Keratinocyte (primary cell): ENCODE results near the gene KIF25. TPM values are rescaled to one million over a fixed set of nuclear protein-coding genes. Genes with fewer than 3 reads are reported as not detected.

Source experiments
- DNase-seq: peaks from one replicate; pipeline ENCODE4 v3.0.0-alpha.2; 2011; ENCODE audit warnings: low read depth, missing footprints, low spot score
- FAIRE-seq: peaks from 2 replicates; lab custom pipeline; 2011; peaks lifted over from hg19 to GRCh38; lab: Jason Lieb, UNC
- H2AFZ ChIP-seq: 2 replicates; pipeline ENCODE4 v1.6.0; 2012; ENCODE audit warnings: low read length, control low read depth, inconsistent platforms; ENCODE audit not compliant: control insufficient read depth
- H3K27ac ChIP-seq: 2 replicates; pipeline ENCODE4 v1.5.1; 2011; ENCODE audit warnings: low read length; ENCODE audit not compliant: control insufficient read depth, insufficient read depth
- H3K27me3 ChIP-seq: 3 replicates; pipeline ENCODE4 v1.6.0; 2011; ENCODE audit warnings: low read length; ENCODE audit not compliant: control insufficient read depth, insufficient read depth; ENCODE audit errors: extremely low read depth
- H3K36me3 ChIP-seq, 2 experiments: 2 replicates in 1 of 2; 3 replicates in 1 of 2; pipeline ENCODE4 v1.5.1; 2011; ENCODE audit warnings: low read length in 2 of 2, mild to moderate bottlenecking in 1 of 2; ENCODE audit not compliant: control insufficient read depth in 2 of 2, insufficient read depth in 2 of 2; ENCODE audit errors: extremely low read depth in 1 of 2
- H3K4me1 ChIP-seq: 3 replicates; pipeline ENCODE4 v1.5.1; 2011; ENCODE audit warnings: low read length; ENCODE audit not compliant: control insufficient read depth, insufficient read depth; ENCODE audit errors: extremely low read depth
- H3K4me2 ChIP-seq: 3 replicates; pipeline ENCODE4 v1.6.0; 2011; ENCODE audit warnings: low read depth, low read length; ENCODE audit not compliant: control insufficient read depth, insufficient read depth; ENCODE audit errors: extremely low read depth
- H3K4me3 ChIP-seq, 3 experiments: fragments of 200-600 bp in 1 of 3; sonication (generic) in 1 of 3; 2 replicates in 2 of 3; 3 replicates in 1 of 3; pipeline ENCODE4 v1.5.1; 2011 to 2016; ENCODE audit warnings: low read length in 3 of 3, mild to moderate bottlenecking in 3 of 3, control low read depth in 2 of 3, inconsistent platforms in 1 of 3, low read depth in 1 of 3, mixed read lengths in 1 of 3, mixed run types in 1 of 3, moderate library complexity in 1 of 3; ENCODE audit not compliant: control insufficient read depth in 2 of 3, insufficient read depth in 2 of 3; ENCODE audit errors: extremely low read depth in 1 of 3
- H3K79me2 ChIP-seq: 2 replicates; pipeline ENCODE4 v1.6.0; 2012; ENCODE audit warnings: low read length; ENCODE audit not compliant: control insufficient read depth, insufficient read depth
- H3K9ac ChIP-seq: 3 replicates; pipeline ENCODE4 v1.6.0; 2011; ENCODE audit warnings: low read length; ENCODE audit not compliant: control insufficient read depth, insufficient read depth; ENCODE audit errors: extremely low read depth
- H3K9me1 ChIP-seq: 3 replicates; pipeline ENCODE4 v1.6.0; 2011; ENCODE audit warnings: low read length; ENCODE audit not compliant: control insufficient read depth, insufficient read depth; ENCODE audit errors: extremely low read depth
- H3K9me3 ChIP-seq: 2 replicates; pipeline ENCODE4 v1.5.1; 2012; ENCODE audit warnings: low read depth, low read length; ENCODE audit not compliant: control insufficient read depth
- H4K20me1 ChIP-seq: 3 replicates; pipeline ENCODE4 v1.6.0; 2011; ENCODE audit warnings: low read length; ENCODE audit not compliant: control insufficient read depth, insufficient read depth; ENCODE audit errors: extremely low read depth
- EZH2 ChIP-seq: IDR thresholded peaks from one replicate; pipeline ENCODE4 v1.6.1; 2012; ENCODE audit warnings: inconsistent platforms, mild to moderate bottlenecking, low read length, moderate library complexity
- dilution Hi-C: fragments of 300-500 bp; cut with MboI; formaldehyde crosslinking; loops from one replicate; pipeline ENCODE4 v1.7.0; 2020; ENCODE audit warnings: low sequenced_read_pairs; ENCODE audit not compliant: extremely low pct_ligation_motif_present
- polyA plus RNA-seq, 5 experiments: library from polyadenylated mRNA; depleted of rRNA in 3 of 5; stranded (reverse) in 3 of 5; stranded (forward) in 1 of 5; unstranded in 1 of 5; fragments of >200 nt; gene quantifications; 1 replicate in 1 of 5; 2 replicates in 3 of 5; 3 replicates in 1 of 5; pipeline versions ENCODE4 v1.2.1 to v1.2.3, GENCODE V29; 2011 to 2012; ENCODE audit warnings: missing spikeins in 2 of 5, low read depth in 1 of 5, low replicate concordance in 1 of 5
- TF ChIP-seq, protein P1 (sequence below), 3 experiments: IDR thresholded peaks in 1 of 3; conservative IDR thresholded peaks in 1 of 3; optimal IDR thresholded peaks in 1 of 3; 2 replicates in 2 of 3; 3 replicates in 1 of 3; pipeline versions ENCODE3 to v1.5.1; 2011; ENCODE audit warnings: low read length in 3 of 3, mild to moderate bottlenecking in 3 of 3, moderate library complexity in 2 of 3, control low read depth in 1 of 3, inconsistent platforms in 1 of 3; ENCODE audit not compliant: insufficient read depth in 2 of 3; ENCODE audit errors: extremely low read depth in 1 of 3

Gene KIF25
- polyA plus RNA-seq, 1 donor (not counting 4 experiments of a cell fraction or from before 2014, with no cell fraction given) = not detected

DNA sequence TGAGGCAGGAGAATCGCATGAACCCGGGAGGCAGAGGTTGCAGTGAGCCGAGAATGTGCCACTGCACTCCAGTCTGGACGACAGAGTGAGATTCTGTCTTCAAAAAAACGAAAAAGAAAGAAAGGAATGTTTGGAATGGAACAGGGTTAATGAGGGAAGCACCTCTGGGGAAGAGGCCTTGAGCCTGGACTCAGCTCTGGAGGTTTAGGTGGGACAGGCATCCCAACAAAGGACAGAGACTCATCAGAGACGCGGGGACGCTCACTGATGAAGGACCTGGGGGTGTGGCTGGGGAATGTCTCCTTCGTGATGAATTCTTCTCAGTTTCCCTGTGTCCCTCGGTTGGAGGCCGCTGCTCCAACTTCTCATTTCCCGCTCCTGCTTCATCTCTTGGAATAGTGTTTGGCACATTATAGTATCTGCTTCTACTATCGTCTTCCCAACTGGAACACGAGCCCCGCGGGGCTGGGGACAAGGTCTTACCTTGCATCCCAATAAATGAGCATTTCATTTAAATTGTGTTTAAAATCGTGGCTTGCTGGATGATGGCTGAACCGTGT, 27.6 kb downstream of the KIF25 start:
- no peaks in the 10 kb centered on the region for H3K9me1 ChIP-seq
- H3K9me3 ChIP-seq = no peaks in the 10 kb centered on the region
- H3K79me2 ChIP-seq = no peaks in the 10 kb centered on the region
- H3K4me1 ChIP-seq = no peaks in the 10 kb centered on the region
- no peaks in the 10 kb centered on the region for H3K36me3 ChIP-seq
- TF ChIP-seq EZH2 = no peak
- TF ChIP-seq, protein P1, sequence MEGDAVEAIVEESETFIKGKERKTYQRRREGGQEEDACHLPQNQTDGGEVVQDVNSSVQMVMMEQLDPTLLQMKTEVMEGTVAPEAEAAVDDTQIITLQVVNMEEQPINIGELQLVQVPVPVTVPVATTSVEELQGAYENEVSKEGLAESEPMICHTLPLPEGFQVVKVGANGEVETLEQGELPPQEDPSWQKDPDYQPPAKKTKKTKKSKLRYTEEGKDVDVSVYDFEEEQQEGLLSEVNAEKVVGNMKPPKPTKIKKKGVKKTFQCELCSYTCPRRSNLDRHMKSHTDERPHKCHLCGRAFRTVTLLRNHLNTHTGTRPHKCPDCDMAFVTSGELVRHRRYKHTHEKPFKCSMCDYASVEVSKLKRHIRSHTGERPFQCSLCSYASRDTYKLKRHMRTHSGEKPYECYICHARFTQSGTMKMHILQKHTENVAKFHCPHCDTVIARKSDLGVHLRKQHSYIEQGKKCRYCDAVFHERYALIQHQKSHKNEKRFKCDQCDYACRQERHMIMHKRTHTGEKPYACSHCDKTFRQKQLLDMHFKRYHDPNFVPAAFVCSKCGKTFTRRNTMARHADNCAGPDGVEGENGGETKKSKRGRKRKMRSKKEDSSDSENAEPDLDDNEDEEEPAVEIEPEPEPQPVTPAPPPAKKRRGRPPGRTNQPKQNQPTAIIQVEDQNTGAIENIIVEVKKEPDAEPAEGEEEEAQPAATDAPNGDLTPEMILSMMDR (optimal IDR thresholded peaks at IDR 0.05 in 1 of 3, IDR thresholded peaks at IDR 0.05 in 1 of 3, conservative IDR thresholded peaks at IDR 0.05 in 1 of 3; ENCODE audit: extremely low read depth in 1 of 3, insufficient read depth in 2 of 3, low read length in 3 of 3) = no peak
- H3K4me3 ChIP-seq = no peak overlapping the region
- H3K4me2 ChIP-seq = no peak overlapping the region
- H4K20me1 ChIP-seq = no peaks in the 10 kb centered on the region
- no peak overlapping the region for H3K9ac ChIP-seq
- dilution Hi-C loops = no loop called here
- DNase-seq (no peak), FAIRE-seq (no peak)
- H3K27me3 ChIP-seq = peaks cover 9% of the 10 kb centered on the region
- no peak overlapping the region for H3K27ac ChIP-seq
- no peak overlapping the region for H2AFZ ChIP-seq

GRCh38 chr6:168025831-168026710, 28.6 kb downstream of the KIF25 start:
- H3K9me1 ChIP-seq = no peaks in the 10 kb centered on the region
- no peak overlapping the region for H3K9ac ChIP-seq
- DNase-seq (no peak), FAIRE-seq (no peak)
- no peak overlapping the region for H3K4me2 ChIP-seq
- no peaks in the 10 kb centered on the region for H4K20me1 ChIP-seq
- H3K27ac ChIP-seq = no peak overlapping the region
- H3K36me3 ChIP-seq = no peaks in the 10 kb centered on the region
- dilution Hi-C loops = no loop called here
- no peaks in the 10 kb centered on the region for H3K9me3 ChIP-seq
- H2AFZ ChIP-seq = no peak overlapping the region
- H3K4me3 ChIP-seq = no peak overlapping the region
- H3K4me1 ChIP-seq = no peaks in the 10 kb centered on the region
- peaks cover 9% of the 10 kb centered on the region for H3K27me3 ChIP-seq
- TF ChIP-seq, protein P1 (optimal IDR thresholded peaks at IDR 0.05 in 1 of 3, IDR thresholded peaks at IDR 0.05 in 1 of 3, conservative IDR thresholded peaks at IDR 0.05 in 1 of 3; ENCODE audit: extremely low read depth in 1 of 3, insufficient read depth in 2 of 3, low read length in 3 of 3) = no peak
- TF ChIP-seq EZH2 = no peak
- no peaks in the 10 kb centered on the region for H3K79me2 ChIP-seq
